ENCODE results near the gene ARHGAP26.

DNA sequence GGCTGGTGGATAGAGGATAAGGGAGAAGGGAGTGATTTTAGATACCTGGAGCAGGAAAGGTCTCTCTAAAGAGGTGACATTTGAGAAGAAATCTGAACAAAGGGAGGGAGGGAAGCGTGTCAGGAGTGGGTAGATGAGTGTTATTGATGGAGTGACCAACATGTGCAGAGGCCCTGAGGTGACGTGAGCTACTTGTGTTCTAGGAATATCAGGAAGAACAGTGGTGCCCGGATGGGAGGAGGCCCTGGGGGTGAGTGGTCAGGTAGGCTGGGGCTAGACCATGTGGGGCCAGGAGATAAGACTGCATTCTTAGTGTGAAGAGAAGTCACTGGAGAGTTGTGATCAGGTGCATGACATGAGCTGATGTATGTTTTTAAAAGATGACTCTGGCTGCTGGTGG lies 256.2 kb downstream of the ARHGAP26 start:
- TF ChIP-seq, protein P1, sequence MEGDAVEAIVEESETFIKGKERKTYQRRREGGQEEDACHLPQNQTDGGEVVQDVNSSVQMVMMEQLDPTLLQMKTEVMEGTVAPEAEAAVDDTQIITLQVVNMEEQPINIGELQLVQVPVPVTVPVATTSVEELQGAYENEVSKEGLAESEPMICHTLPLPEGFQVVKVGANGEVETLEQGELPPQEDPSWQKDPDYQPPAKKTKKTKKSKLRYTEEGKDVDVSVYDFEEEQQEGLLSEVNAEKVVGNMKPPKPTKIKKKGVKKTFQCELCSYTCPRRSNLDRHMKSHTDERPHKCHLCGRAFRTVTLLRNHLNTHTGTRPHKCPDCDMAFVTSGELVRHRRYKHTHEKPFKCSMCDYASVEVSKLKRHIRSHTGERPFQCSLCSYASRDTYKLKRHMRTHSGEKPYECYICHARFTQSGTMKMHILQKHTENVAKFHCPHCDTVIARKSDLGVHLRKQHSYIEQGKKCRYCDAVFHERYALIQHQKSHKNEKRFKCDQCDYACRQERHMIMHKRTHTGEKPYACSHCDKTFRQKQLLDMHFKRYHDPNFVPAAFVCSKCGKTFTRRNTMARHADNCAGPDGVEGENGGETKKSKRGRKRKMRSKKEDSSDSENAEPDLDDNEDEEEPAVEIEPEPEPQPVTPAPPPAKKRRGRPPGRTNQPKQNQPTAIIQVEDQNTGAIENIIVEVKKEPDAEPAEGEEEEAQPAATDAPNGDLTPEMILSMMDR (IDR thresholded peaks at IDR 0.05): no peak
- TF ChIP-seq EP300 (IDR thresholded peaks at IDR 0.05): no peak
- TF ChIP-seq POLR2AphosphoS5 (IDR thresholded peaks at IDR 0.05): no peak
